HL-60 (cell line): ENCODE measurements around the gene MYOG.

Experiments
- TF ChIP-seq, protein P1 (sequence below): IDR thresholded peaks from one replicate; pipeline ENCODE4 v1.5.1; 2011; ENCODE audit warnings: low read length, control low read depth, inconsistent platforms; ENCODE audit not compliant: insufficient read depth
- TF ChIP-seq, protein P2 (sequence below): IDR thresholded peaks from 2 replicates; pipeline ENCODE4 v1.6.1; 2012; ENCODE audit warnings: low read depth; ENCODE audit not compliant: insufficient replicate concordance

DNA sequence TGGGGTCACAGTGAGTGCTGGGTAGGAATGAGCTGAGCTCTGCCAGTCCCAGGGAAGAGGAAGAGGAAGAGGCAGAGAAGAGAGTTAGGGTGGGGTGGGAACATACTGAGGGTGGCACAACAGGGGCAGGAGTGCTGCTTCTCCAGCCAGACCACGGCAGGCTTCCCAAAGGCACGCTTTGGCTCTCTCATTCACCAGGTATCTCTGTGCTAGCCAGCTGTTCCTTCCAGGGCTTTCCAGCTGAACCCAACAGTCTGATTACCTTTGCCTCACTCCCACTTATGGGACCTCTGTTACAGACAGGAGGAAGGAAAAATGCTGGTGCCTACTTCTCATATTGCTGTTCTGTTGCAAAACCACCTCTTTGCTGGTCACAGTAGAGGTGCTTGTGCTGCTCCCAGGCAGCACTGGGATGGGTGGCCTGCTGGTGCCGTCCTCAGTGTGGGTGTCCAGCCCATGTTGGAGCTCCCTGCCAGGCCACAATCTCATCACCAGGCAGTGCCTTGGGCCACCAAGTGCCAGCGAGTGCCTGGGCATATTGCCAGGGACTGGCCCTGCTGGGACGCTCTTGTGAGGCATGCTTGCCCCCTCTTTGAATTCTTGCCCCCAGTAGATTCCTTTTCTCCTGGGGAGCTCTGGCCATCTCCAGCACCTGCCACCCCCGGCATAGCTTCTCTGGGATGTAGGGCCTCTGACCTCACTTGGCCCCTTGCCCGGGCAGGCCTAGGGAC, 43.9 kb upstream of the MYOG start:
- TF ChIP-seq, protein P1, sequence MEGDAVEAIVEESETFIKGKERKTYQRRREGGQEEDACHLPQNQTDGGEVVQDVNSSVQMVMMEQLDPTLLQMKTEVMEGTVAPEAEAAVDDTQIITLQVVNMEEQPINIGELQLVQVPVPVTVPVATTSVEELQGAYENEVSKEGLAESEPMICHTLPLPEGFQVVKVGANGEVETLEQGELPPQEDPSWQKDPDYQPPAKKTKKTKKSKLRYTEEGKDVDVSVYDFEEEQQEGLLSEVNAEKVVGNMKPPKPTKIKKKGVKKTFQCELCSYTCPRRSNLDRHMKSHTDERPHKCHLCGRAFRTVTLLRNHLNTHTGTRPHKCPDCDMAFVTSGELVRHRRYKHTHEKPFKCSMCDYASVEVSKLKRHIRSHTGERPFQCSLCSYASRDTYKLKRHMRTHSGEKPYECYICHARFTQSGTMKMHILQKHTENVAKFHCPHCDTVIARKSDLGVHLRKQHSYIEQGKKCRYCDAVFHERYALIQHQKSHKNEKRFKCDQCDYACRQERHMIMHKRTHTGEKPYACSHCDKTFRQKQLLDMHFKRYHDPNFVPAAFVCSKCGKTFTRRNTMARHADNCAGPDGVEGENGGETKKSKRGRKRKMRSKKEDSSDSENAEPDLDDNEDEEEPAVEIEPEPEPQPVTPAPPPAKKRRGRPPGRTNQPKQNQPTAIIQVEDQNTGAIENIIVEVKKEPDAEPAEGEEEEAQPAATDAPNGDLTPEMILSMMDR, result no peak
- TF ChIP-seq, protein P2, sequence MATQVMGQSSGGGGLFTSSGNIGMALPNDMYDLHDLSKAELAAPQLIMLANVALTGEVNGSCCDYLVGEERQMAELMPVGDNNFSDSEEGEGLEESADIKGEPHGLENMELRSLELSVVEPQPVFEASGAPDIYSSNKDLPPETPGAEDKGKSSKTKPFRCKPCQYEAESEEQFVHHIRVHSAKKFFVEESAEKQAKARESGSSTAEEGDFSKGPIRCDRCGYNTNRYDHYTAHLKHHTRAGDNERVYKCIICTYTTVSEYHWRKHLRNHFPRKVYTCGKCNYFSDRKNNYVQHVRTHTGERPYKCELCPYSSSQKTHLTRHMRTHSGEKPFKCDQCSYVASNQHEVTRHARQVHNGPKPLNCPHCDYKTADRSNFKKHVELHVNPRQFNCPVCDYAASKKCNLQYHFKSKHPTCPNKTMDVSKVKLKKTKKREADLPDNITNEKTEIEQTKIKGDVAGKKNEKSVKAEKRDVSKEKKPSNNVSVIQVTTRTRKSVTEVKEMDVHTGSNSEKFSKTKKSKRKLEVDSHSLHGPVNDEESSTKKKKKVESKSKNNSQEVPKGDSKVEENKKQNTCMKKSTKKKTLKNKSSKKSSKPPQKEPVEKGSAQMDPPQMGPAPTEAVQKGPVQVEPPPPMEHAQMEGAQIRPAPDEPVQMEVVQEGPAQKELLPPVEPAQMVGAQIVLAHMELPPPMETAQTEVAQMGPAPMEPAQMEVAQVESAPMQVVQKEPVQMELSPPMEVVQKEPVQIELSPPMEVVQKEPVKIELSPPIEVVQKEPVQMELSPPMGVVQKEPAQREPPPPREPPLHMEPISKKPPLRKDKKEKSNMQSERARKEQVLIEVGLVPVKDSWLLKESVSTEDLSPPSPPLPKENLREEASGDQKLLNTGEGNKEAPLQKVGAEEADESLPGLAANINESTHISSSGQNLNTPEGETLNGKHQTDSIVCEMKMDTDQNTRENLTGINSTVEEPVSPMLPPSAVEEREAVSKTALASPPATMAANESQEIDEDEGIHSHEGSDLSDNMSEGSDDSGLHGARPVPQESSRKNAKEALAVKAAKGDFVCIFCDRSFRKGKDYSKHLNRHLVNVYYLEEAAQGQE, result no peak
